ENCODE results near the gene MBTPS1.

Gene MBTPS1

DNA sequence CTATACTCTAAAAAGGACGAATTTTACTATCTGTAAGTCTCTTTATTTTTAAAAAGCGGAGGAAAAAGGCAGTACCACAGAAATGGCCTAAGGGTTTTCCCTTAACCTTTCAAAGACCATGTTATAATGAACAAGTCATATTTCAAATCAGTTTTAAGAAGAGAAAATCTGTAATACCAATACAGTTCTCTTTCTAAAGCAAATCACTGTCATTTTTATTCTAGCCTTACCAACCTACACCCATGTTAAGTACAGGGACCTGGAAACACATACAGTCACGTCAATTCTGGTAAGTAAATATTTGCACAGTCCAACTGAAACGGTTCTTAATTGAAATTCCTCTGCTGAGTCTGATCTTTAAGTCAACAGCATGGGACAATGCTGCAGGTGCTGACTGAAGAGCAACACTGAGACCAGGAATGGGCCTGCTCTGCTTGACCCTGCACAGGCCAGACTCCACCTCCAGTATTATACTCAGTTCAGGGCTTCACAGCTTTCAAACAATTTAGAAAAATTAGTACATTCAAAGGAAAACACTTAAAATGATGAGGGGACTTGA lies 20.2 kb downstream of the MBTPS1 start:
- no peak for DNase-seq

DNA sequence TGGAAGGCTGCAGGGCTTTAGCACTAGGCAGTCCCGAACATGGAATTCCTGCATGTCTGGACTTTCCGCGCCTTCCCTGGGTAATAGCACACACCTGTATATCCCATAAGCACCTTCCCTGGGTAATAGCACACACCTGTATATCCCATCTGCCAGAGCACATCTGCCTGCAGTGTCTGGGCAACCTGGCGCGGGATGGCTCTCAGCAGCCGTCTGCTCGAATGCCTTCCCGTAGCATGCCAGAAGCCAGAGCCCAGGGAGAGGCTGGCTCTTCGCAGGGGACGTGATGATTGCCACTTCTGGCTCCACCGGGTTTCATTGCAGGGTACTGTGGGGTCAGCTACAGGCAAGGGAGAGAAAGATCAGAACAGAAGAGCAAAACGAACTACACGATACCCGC lies 21.3 kb downstream of the MBTPS1 start:
- no peak for DNase-seq

DNA sequence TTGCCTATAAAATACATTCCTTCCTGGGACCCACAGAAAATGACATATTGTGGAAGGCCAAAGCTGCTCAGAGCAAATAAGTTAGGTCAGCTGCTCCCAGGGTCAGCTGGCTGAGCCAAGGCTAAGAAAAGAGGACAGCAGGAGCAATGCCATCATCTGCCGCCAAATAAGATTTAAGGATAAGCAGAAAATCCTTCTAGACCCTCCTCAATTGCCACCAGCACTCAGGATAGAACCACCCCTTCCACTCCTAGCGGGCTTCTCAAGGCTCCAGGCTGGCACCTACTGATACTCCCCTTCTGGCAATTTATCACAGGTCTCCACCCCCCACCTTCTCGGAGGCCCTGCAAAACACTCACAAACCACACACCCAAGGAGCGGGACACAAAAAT lies 22.9 kb downstream of the MBTPS1 start:
- no peak for DNase-seq

GRCh38 chr16:84093120-84093878 lies 23.4 kb downstream of the MBTPS1 start:
- DNase-seq, result no peak

- no peak for DNase-seq
Observed at GRCh38 chr16:84091460-84091859, 25.3 kb downstream of the MBTPS1 start.

DNA sequence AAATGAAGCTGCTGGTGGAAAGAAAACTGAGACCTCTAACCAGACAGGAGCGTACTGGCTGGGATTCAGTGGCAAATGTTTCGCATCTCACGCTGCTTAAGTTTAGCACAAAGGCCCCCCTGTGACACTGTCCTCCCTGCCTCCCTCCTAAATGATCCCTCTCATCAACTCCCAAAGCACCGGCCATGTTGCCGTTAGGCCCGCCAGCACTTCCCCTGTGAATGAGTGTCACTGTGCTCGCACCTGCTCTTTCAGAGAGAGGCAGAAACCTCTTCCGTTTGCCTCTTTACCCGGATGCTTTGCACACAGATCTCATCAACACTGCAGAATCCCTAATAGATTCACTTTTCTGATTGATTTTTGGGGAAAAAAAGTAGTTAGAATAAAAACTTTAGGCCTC lies 26.5 kb downstream of the MBTPS1 start:
- DNase-seq, result no peak

GRCh38 chr16:84088695-84089395 lies 27.9 kb downstream of the MBTPS1 start:
- DNase-seq, result no peak

GRCh38 chr16:84087466-84088151 lies 29.1 kb downstream of the MBTPS1 start:
- DNase-seq, result no peak

DNA sequence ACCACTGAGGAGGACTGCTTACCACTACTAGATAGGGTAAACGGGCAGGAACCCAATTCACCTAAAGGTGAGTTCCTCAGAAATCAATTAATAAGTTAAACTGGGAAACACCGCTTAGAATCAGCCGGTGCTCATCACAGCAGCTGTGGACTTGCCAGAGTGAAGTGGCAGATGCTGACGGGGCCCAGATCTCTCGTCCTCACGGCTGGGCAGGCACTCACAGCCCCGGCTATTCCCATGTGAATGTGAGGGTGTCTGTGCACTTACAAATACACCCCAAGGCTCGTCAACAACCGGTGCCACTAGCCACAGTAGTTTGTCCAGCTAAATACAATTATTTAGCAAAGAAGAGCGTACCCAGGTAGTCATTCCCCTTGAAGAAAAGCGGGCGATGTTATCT lies 29.7 kb downstream of the MBTPS1 start:
- no peak for DNase-seq

GRCh38 chr16:84086341-84086740 lies 30.4 kb downstream of the MBTPS1 start:
- DNase-seq, result no peak

GRCh38 chr16:84085773-84086172 lies 31.0 kb downstream of the MBTPS1 start:
- DNase-seq, result peak in 3 of 4 experiments; percentile 8 to 71 (median 67)

DNA sequence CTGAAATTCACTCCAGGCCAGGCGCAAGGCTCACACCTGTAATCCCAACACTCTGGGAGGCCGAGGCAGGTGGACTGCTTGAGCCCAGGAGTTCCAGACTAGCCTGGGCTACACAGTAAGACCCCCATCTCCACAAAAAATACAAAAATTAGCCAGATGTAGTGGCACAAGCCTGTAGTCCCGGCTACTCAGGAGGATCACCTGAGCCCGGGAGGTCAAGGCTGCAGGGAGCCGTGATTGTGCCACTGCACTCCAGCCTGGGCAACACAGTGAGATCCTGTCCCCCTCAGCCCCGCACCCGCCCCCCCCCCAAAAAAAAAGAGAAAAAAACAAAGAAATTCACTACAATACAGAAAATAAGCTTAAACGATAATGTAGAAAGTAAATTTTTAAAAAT lies 31.5 kb downstream of the MBTPS1 start:
- DNase-seq, result no peak

DNA sequence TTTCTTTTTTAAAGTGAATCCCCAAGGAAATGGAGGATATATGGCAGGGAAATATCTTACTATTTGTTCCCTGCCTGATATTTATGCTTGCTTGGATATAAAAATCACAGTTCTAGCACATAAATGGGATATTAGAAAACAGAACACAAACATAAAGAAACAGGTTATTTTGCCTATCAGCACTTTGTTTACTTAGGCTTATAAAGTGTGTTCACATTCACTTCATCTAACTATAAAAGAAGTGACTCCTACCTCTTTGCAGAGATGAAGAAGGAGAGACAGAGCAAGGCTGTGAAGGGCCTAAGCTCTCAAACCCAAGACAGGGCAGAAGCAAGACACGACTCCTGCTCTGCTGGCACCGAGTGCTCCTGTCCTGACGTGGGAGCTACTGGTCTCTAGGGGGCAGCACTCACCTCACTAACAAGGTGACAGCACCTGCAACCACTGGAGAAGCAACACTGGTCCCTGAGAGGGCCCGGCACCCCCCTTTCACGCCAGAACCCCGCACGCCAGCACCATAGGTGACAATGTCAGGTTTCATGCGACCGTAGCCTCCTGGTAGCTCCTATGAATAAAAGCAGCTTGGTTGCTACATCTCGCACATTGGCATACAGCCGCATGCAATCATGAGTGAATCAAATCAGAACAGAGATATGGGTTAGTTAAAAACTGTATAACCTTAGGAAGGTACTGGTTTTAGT lies 32.0 kb downstream of the MBTPS1 start:
- DNase-seq, result peak; percentile 22 to 53 (median 42)

- peak; percentile 72 to 86 (median 82) for DNase-seq
Observed at GRCh38 chr16:84082835-84083569, 33.7 kb downstream of the MBTPS1 start.

DNA sequence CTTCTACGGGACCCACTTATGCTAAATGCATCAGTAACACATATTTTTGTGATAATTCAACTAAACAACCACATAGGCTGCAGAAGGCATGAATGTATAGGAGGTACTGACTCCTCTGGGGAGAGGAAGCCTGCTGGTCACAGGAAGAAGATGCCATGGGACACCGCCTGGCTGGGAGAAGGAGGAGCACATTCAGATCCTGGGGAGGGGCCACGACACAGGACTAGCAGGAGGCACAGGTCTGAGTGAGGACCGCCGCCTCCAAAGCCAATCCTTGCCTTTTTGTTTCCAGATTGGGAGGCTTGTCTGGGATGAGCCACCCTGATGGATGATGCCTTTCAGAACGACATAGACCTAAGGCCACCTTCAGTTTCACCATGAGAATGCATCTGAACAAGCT lies 34.6 kb downstream of the MBTPS1 start:
- no peak for DNase-seq

DNA sequence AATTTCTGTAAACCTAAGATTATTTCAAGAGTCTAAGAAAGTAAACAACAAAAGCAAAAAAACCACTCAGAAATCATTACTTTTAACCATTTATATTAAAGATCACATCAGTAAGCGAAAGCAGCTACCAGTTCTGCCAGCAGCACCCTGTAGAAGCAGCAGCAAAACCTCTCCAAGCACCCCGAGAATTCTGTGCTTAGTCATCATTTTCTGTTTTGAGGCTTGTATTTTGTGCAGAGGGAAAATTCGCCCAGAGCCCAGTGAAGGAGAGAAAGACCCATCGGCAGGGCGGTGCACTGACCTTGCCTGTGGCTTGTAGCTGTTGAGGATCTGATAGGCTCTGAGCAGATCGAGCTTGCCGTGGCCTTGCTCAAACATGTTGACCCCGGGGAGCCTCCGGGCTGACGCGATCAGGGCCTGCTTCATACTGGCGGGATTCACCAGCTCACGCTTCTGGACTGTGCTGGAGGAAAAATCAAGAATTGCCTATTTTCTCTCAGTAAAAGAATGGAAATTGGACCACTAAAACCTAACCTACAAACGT lies 35.2 kb downstream of the MBTPS1 start:
- no peak for DNase-seq

- no peak for DNase-seq
Observed at GRCh38 chr16:84080813-84081212, 35.9 kb downstream of the MBTPS1 start.

GRCh38 chr16:84080378-84080777 lies 36.4 kb downstream of the MBTPS1 start:
- no peak for DNase-seq

DNA sequence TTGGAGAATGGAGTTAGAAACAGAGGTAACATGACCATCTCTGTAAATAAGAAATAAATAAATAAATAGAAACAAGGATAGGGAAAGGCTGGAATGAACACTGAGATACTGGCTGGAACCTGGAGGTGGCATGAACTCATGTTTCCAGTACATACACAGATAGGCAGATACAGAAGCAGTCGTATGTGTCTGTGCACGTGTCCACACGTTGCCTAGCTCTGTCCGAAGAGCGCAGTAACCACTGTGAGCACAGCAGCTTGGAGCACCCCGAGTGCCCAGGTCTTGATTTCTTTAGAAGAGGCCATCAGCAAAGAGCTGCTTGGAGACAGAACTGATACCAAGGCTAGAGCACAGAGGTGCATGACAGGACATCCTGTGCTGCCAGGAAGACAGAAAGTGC lies 37.1 kb downstream of the MBTPS1 start:
- DNase-seq, result no peak

DNA sequence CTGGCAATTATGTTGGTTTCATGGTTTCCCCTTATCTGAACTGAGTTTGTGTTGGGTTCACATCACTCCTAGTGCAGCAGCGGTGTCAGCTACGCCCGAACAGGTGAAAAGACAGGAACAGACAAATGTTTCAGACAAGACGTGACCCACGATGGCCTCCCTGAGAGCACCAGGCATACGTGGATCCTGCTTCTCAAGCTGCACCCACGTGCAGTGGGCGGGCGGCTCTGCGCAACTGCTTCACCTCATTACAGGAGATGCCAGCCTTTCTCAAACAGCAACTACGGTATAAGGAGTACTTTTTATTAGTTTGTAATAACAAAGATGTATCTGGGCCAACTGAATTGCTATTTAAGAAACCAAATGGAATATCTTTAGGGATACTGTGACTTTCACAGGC lies 41.4 kb downstream of the MBTPS1 start:
- no peak for DNase-seq

GRCh38 chr16:84074721-84075120 lies 42.0 kb downstream of the MBTPS1 start:
- DNase-seq, result no peak

- DNase-seq, result no peak
Observed at GRCh38 chr16:84072014-84072413, 44.7 kb downstream of the MBTPS1 start.
